Colonic mucosa (tissue), 4 donors: ENCODE measurements around the gene GPR82. TPM values are rescaled to one million over a fixed set of nuclear protein-coding genes. Genes with fewer than 3 reads are reported as not detected.

Experiments used
- DNase-seq: peaks from one replicate; pipeline ENCODE4 v3.0.0-alpha.2; 2020
- H3K27ac ChIP-seq: fragments of 200-600 bp; one replicate; pipeline ENCODE4 v1.8.0; 2021
- H3K27me3 ChIP-seq: fragments of 200-600 bp; one replicate; pipeline ENCODE4 v1.8.0; 2021
- H3K36me3 ChIP-seq: fragments of 200-600 bp; one replicate; pipeline ENCODE4 v1.8.0; 2021
- H3K4me1 ChIP-seq: fragments of 200-600 bp; one replicate; pipeline ENCODE4 v1.8.0; 2021; ENCODE audit warnings: mild to moderate bottlenecking
- H3K4me3 ChIP-seq: fragments of 200-600 bp; one replicate; pipeline ENCODE4 v1.8.0; 2021
- H3K9ac ChIP-seq, 2 donors: one replicate each; pipeline ENCODE4 v1.7.0; 2013; ENCODE audit warnings: control low read depth in 2 of 2, low read depth in 2 of 2, low read length in 2 of 2
- H3K9me3 ChIP-seq: fragments of 200-600 bp; one replicate; pipeline ENCODE4 v1.8.0; 2021
- intact Hi-C: fragments of 100-400 bp; cut with DNase I; formaldehyde crosslinking; loops from one replicate; pipeline ENCODE4 v1.14.1; 2022
- total RNA-seq, 2 donors: library from RNA; stranded (reverse); fragmentation: NEBNext Ultra II Directional in 1 of 2; extraction: Animal tissue kit (Norgen Biotek cat#: 25700) in 1 of 2; gene quantifications; one replicate each; pipeline ENCODE4 v1.2.1, GENCODE V29; 2021
- TF ChIP-seq, protein P1 (sequence below): fragments of 200-600 bp; IDR thresholded peaks from one replicate; pipeline ENCODE4 v1.8.0; 2022; ENCODE audit warnings: antibody characterized with exemption, mild to moderate bottlenecking
- donor health status: healthy.
- donor health status: DM: no; HTN: no; CAD: no.
- donor health status: DM: no; HTN: no; CAD: no.

The GPR82 gene
- total RNA-seq, 2 donors from 2014 or later = 0.20 to 0.56 TPM

DNA sequence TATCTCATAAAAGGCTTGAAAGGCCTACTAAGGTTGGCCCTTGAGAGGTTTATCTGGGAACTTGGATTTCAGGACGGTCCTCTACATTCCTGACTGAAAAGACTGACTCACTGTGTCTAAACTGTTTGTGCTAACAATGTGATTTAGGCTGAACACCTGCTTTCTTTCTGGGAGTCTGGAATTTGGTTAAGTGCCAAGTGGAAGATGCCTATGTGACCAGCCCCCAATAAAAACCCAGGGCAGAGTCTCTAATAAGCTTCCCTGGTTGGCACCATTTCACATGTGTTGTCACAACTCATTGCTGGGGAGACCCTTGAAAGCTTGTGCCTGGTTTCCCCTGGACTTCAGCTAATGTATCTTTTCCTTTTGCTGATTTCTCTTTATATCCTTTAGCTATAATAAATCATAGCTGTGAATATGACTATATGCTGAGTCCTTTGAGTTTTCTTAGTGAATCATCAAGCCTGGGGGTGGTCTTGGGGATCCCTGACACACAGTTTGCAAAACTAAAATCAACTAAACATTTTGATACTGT lies 55.1 kb downstream of the GPR82 start:
- intact Hi-C loops = no loop called here
- H3K4me1 ChIP-seq = no peaks in the 10 kb centered on the region
- no peaks in the 10 kb centered on the region for H3K27me3 ChIP-seq
- no peak overlapping the region for H3K27ac ChIP-seq
- no peaks in the 10 kb centered on the region for H3K36me3 ChIP-seq
- H3K9me3 ChIP-seq = no peaks in the 10 kb centered on the region
- H3K9ac ChIP-seq = no peak overlapping the region
- no peak for DNase-seq
- H3K4me3 ChIP-seq = no peak overlapping the region
- TF ChIP-seq, protein P1, sequence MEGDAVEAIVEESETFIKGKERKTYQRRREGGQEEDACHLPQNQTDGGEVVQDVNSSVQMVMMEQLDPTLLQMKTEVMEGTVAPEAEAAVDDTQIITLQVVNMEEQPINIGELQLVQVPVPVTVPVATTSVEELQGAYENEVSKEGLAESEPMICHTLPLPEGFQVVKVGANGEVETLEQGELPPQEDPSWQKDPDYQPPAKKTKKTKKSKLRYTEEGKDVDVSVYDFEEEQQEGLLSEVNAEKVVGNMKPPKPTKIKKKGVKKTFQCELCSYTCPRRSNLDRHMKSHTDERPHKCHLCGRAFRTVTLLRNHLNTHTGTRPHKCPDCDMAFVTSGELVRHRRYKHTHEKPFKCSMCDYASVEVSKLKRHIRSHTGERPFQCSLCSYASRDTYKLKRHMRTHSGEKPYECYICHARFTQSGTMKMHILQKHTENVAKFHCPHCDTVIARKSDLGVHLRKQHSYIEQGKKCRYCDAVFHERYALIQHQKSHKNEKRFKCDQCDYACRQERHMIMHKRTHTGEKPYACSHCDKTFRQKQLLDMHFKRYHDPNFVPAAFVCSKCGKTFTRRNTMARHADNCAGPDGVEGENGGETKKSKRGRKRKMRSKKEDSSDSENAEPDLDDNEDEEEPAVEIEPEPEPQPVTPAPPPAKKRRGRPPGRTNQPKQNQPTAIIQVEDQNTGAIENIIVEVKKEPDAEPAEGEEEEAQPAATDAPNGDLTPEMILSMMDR = no peak

Other genes starting within 250 kb of the GPR82 start
- gene GPR34, start 35.2 kb upstream of the GPR82 start, total RNA-seq = 1 to 10 TPM; 2.3 to 4.7 TPM
- 100 to 1,000 TPM in 1 of 2 donors, 10 to 100 TPM in 1; 90.8 to 107 TPM for gene CASK, start 199.4 kb downstream of the GPR82 start, total RNA-seq